HEK293T (cell line): ENCODE data around the gene OR8G1.
"Not testable (repeated sequence)": the region's sequence is repeated elsewhere in the genome, so short reads cannot be mapped to it uniquely, and the experiment has no call there.

Source experiments
- CTCF ChIA-PET: fragments of 350-600 bp; formaldehyde crosslinking; extraction: SDS; loops from one replicate; lab custom pipeline; 2021; ENCODE audit warnings: antibody characterized with exemption, inconsistent platforms; lab: Yijun Ruan, JAX
- POLR2A ChIA-PET: fragments of 350-600 bp; formaldehyde crosslinking; extraction: SDS; loops from one replicate; lab custom pipeline; 2020; ENCODE audit warnings: antibody characterized with exemption, inconsistent platforms; lab: Yijun Ruan, JAX
- DNase-seq: peaks from one replicate; pipeline ENCODE4 v3.0.0; 2012; ENCODE audit warnings: mixed read lengths; ENCODE audit errors: extremely low spot score
- ARNT ChIP-seq: fragments of 450-650 bp; IDR thresholded peaks from 2 replicates; pipeline ENCODE4 v1.6.1; 2017; ENCODE audit warnings: mild to moderate bottlenecking
- BHLHE40 ChIP-seq: fragments of 450-650 bp; IDR thresholded peaks from 2 replicates; pipeline ENCODE4 v1.6.1; 2016; ENCODE audit warnings: mild to moderate bottlenecking, moderate library complexity, borderline replicate concordance
- CTBP1 ChIP-seq: fragments of 450-650 bp; IDR thresholded peaks from 2 replicates; pipeline ENCODE4 v1.6.1; 2016; ENCODE audit warnings: borderline replicate concordance
- ELF4 ChIP-seq: fragments of 450-650 bp; IDR thresholded peaks from 2 replicates; pipeline ENCODE4 v1.6.1; 2017; ENCODE audit warnings: antibody characterized with exemption
- FOXA1 ChIP-seq: fragments of 450-650 bp; IDR thresholded peaks from 2 replicates; pipeline ENCODE4 v1.6.1; 2016; ENCODE audit warnings: mild to moderate bottlenecking
- FOXK2 ChIP-seq: fragments of 450-650 bp; IDR thresholded peaks from 2 replicates; pipeline ENCODE4 v1.6.1; 2016; ENCODE audit warnings: mild to moderate bottlenecking
- FOXM1 ChIP-seq: fragments of 450-650 bp; IDR thresholded peaks from 2 replicates; pipeline ENCODE4 v1.6.1; 2017; ENCODE audit warnings: mild to moderate bottlenecking, borderline replicate concordance
- HDGF ChIP-seq: fragments of 450-650 bp; IDR thresholded peaks from 2 replicates; pipeline ENCODE4 v1.6.1; 2017; ENCODE audit warnings: antibody characterized with exemption, borderline replicate concordance
- L3MBTL2 ChIP-seq: fragments of 450-650 bp; conservative IDR thresholded peaks from 2 replicates; pipeline ENCODE4 v1.6.1; 2016; ENCODE audit warnings: mild to moderate bottlenecking
- LEF1 ChIP-seq: fragments of 450-650 bp; IDR thresholded peaks from 2 replicates; pipeline ENCODE4 v1.6.1; 2017; ENCODE audit warnings: mild to moderate bottlenecking, borderline replicate concordance
- NFRKB ChIP-seq: fragments of 450-650 bp; IDR thresholded peaks from 2 replicates; pipeline ENCODE4 v1.6.1; 2016; ENCODE audit warnings: mild to moderate bottlenecking, moderate library complexity
- SP1 ChIP-seq: fragments of 450-650 bp; IDR thresholded peaks from 2 replicates; pipeline ENCODE4 v1.6.1; 2017
- SUZ12 ChIP-seq: fragments of 450-650 bp; IDR thresholded peaks from 2 replicates; pipeline ENCODE4 v1.6.1; 2016; ENCODE audit warnings: mild to moderate bottlenecking
- TARDBP ChIP-seq: fragments of 450-650 bp; IDR thresholded peaks from 2 replicates; pipeline ENCODE4 v1.6.1; 2016
- ZNF384 ChIP-seq: fragments of 450-650 bp; IDR thresholded peaks from 2 replicates; pipeline ENCODE4 v1.6.1; 2016
- TF ChIP-seq, protein P1 (sequence below): fragments of 450-650 bp; IDR thresholded peaks from 2 replicates; pipeline ENCODE4 v1.6.1; 2016

Gene OR8G1

DNA sequence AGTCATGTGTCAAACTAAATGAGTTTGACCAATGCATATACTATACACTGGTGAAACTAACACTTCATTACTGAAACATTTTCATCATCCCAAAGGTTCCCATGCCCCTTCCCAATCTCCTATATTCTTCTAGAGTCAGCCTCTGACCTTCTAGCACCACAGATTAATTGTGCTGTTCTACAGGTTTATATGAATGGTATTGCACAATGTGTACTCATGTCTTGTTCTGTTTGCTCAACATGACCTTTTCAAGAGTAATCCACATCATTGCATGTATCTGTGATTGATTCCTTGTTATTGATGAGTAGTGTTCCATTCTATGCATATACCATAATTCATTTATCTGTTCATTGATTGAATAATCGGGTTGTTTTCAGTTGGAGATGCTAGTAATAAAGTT, 7.5 kb upstream of the OR8G1 start:
- ChIA-PET CTCF (no interaction called here), POLR2A (no interaction called here)
- TF ChIP-seq CTBP1 (no peak), ARNT (no peak), NFRKB (no peak), SUZ12 (no peak)
- DNase-seq: no peak

DNA sequence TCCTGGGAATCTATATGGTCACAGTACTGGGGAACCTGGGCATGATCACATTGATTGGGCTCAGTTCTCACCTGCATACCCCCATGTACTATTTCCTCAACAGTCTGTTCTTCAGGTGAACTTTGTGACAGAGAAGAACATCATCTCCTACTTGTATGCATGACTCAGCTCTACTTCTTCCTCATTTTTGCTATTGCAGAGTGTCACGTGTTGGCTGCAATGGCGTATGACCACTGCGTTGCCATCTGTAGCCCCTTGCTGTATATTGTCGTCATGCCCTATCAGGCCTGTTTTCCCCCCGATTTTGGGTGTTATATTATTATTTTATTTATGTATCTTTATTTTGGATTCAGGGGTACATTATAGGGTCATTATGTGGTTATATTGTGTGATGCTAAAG, 2.4 kb upstream of the OR8G1 start:
- POLR2A ChIA-PET: no interaction called here
- no peak for DNase-seq
- TF ChIP-seq NFRKB (no peak), FOXA1 (no peak), SUZ12 (no peak), TARDBP (no peak), SP1 (no peak), HDGF (no peak), FOXK2 (no peak), BHLHE40 (no peak), L3MBTL2 (no peak), ELF4 (no peak), FOXM1 (no peak), ARNT (no peak), ZNF384 (no peak), CTBP1 (no peak), LEF1 (no peak)
- TF ChIP-seq, protein P1, sequence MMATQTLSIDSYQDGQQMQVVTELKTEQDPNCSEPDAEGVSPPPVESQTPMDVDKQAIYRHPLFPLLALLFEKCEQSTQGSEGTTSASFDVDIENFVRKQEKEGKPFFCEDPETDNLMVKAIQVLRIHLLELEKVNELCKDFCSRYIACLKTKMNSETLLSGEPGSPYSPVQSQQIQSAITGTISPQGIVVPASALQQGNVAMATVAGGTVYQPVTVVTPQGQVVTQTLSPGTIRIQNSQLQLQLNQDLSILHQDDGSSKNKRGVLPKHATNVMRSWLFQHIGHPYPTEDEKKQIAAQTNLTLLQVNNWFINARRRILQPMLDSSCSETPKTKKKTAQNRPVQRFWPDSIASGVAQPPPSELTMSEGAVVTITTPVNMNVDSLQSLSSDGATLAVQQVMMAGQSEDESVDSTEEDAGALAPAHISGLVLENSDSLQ: no peak
- CTCF ChIA-PET: no interaction called here

DNA sequence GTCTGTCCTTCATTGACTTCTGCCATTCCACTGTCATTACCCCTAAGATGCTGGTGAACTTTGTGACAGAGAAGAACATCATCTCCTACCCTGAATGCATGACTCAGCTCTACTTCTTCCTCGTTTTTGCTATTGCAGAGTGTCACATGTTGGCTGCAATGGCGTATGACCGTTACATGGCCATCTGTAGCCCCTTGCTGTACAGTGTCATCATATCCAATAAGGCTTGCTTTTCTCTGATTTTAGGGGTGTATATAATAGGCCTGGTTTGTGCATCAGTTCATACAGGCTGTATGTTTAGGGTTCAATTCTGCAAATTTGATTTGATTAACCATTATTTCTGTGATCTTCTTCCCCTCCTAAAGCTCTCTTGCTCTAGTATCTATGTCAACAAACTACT, 9.0 kb downstream of the OR8G1 start:
- CTCF ChIA-PET, DNase-seq, POLR2A ChIA-PET: not testable (repeated sequence)

DNA sequence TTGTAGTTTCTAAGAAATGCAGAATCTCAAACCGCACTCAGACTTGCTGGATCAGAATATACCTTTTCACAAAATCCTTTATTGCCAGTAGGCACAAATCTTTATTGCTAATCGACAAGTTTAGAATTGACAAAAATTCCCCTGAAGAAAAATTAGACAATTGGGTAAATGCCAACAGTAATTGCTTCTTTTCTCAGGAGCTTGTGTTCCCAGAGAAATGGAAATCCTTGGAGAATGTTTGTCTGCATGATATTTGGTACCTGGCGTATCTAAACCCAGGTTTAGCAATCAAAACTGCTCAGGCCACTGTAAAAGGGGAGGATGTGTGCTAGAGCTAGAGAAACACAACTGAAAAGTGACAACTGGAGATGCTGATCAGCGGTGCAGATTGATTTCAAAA, 15.2 kb downstream of the OR8G1 start, which contains the start of gene OR8G5:
Gene OR8G5, plus strand, starts transcription at position 301 of the 400 bp plus-strand sequence. CDS start 8,556 bp downstream, outside the sequence.
- ChIA-PET POLR2A (no interaction called here), CTCF (no interaction called here)
- no peak for DNase-seq
- no peak for TF ChIP-seq SP1
- no peak for TF ChIP-seq HDGF
- TF ChIP-seq L3MBTL2: no peak
- no peak for TF ChIP-seq NFRKB
- TF ChIP-seq FOXM1: no peak
- TF ChIP-seq, protein P1: no peak
- no peak for TF ChIP-seq ZNF384
- TF ChIP-seq SUZ12: no peak
- TF ChIP-seq ARNT: no peak
- no peak for TF ChIP-seq BHLHE40
- TF ChIP-seq TARDBP: no peak
- no peak for TF ChIP-seq FOXK2
- no peak for TF ChIP-seq ELF4
- TF ChIP-seq LEF1: no peak
- TF ChIP-seq FOXA1: no peak

DNA sequence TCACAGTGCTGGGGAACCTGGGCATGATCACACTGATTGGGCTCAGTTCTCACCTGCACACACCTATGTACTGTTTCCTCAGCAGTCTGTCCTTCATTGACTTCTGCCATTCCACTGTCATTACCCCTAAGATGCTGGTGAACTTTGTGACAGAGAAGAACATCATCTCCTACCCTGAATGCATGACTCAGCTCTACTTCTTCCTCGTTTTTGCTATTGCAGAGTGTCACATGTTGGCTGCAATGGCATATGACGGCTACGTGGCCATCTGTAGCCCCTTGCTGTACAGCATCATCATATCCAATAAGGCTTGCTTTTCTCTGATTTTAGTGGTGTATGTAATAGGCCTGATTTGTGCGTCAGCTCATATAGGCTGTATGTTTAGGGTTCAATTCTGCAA, 24.1 kb downstream of the OR8G1 start:
- POLR2A ChIA-PET, CTCF ChIA-PET, DNase-seq: not testable (repeated sequence)

DNA sequence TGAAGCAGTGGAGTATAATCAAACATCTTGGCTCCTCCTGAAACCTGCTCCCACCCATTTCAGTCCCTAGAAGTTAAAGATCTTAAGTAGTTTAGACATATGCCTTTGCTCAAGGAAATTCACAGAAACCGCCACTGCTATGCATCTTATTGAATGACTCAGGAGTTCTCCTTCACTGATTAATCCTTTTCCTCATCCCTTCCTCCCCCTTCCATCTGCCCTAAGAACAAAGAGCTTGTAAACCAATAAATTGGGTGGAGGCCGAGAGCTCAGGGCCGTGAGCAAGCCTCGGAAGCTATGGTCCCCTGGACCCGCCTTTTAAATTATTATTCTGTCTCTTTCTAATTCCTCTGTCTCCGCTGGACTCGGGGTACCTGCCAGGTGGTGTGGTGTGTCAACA, 30.0 kb downstream of the OR8G1 start:
- POLR2A ChIA-PET, CTCF ChIA-PET, DNase-seq: not testable (repeated sequence)

DNA sequence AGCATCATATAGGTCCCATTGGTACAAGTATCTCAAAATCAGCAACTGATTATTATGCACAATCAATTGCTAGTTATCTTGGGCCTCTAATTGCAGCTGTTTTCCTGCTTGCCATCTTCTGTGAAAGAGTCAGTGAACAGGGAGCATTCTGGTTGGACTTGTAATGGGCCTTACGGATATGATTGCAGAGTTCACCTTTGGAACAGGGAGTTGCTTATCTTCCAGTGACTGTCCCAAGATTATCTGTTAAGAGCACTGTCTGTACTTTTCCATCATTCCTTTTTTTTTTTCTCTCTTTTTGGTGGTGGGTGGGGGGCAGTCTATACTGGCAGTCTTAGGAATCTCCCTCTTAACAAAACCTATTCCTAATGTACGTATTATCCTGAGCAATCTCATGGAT, 33.1 kb downstream of the OR8G1 start:
- CTCF ChIA-PET: no interaction called here
- TF ChIP-seq SP1: no peak
- no peak for TF ChIP-seq NFRKB
- TF ChIP-seq FOXK2: no peak
- TF ChIP-seq ELF4: no peak
- no peak for TF ChIP-seq ARNT
- TF ChIP-seq LEF1: no peak
- no peak for TF ChIP-seq HDGF
- TF ChIP-seq BHLHE40: no peak
- no peak for TF ChIP-seq FOXA1
- no peak for TF ChIP-seq FOXM1
- TF ChIP-seq SUZ12: no peak
- DNase-seq: no peak
- POLR2A ChIA-PET: no interaction called here

DNA sequence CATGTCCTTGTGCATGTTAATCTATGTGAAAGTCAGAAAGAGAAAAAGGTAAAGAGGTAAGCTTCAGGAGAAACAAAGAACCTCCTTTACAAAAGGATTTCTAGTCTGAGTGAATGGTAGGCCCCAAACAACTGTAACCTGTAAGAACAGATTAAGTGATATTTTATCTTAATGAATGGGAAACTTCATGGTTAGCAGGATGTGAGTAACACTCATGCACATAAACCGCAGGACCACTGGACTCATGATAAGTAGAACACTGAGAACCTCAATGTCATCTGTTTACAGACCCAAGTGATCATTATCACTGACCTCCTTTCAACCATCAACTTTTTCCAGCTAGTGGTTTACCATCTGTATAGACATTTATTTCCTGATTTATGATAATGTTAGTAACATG, 35.2 kb downstream of the OR8G1 start:
- TF ChIP-seq BHLHE40 (no peak), LEF1 (no peak), ARNT (no peak), HDGF (no peak), TARDBP (no peak), FOXK2 (no peak), NFRKB (no peak), ELF4 (no peak), CTBP1 (no peak), SP1 (no peak), SUZ12 (no peak), ZNF384 (no peak), L3MBTL2 (no peak)
- TF ChIP-seq, protein P1: no peak
- DNase-seq: no peak
- CTCF ChIA-PET: no interaction called here
- POLR2A ChIA-PET: no interaction called here
